ENCODE measurements around the gene DNAJC4.

Gene DNAJC4

DNA sequence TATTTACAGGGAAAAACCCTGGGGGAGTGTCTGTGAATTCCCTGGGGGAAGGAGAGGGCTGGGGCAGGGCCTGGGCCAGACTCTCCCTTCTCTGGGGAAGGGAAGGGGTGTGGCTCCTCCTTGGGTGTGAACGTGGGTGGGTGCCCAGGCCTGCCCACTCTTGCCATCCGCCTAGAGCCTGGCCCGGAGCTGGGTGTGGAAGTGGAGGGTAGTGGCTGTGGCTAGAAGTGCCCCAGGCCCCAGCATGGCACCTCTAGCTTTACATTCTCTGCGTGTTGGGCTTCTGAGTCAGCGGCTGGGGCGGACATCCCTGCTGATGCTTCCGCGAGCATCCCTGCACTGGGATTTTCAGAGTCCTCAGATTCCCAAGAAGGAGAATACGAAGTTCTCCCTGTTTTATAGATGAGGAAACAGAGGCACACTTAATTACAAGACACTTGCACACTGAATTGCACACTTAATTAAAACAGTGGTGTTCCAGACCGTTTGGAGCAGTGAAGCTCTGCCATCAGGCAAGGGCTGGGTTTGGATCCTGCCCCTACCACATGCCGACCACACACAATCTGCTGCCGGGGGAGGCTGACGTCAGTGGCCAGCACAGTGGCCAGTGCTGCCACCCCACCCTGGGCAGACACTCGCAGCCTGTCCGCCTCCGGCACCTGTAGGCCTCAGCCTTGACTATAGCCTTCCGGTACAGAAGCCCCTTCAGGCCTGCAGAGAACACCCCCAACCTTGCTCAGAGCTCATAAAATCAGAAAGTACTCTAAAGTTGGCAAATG, 46.5 kb downstream of the DNAJC4 start:
- DNase-seq (ENCODE audit: low spot score), result no peak

DNA sequence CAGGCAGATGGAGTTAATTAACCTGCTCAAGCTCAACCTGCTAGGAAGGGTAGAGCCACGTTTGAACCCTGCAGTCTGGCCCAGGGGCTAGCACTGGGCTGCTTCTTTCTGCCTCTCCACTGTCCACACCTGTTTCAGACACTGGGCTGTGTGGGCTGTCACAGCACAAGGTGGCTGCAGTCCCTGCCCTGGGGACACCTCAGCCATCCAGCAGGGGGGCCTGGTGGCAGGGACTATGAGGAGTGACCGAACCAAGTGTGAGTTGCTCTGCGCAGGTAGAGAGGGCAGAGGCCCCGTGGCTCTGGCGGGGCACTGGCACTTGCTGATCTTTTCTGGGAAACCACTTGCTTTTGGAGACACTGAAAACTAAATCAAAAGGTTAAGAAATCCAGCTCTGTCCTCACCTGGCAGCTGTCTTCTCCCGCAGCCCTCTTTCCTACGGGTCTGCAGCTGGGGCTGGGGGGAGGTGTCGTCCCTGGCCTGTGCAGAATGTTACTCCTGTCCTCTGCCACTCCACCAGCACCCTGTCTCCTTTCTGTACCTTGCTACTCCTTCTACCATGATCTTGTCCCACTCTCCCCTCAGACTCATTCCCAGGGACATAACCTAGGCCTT, 48.3 kb downstream of the DNAJC4 start:
- DNase-seq (ENCODE audit: low spot score), result no peak

DNA sequence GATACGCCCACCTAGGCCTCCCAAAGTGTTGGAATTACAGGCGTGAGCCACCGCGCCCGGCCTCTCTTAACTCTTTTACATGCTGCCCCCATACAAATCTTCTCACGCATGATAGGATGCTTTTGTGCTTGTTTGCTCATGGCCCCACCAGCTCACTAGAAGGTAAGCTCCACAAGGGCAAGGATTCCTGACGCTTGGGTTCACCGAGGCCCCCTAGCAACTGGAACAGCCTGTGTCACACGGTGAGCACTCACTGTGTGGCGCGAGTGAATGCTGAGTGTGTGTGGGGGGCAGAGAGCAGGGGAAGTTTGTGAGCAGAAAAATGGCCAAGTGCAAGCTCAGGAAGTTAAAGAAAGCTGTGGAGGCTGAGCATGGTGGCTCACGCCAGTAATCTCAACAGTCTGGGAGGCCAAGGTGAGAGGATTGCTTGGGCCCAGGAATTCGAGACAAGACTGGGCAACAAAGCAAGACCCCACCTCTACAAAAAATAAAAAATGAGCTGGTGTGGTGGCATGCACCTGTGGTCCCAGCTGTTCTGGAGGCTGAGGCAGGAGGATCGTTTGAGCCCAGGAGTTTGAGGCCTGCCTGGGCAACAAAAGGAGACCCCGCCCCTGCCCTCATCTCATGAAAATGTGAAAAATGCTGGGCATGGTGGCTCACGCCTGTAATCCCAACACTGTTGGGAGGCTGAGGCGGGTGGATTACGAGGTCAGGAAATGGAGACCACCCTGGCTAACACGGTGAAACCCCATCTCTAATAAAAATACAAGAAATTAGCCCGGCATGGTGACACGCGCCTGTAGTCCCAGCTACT, 51.8 kb downstream of the DNAJC4 start:
- no peak for DNase-seq (ENCODE audit: low spot score)

DNA sequence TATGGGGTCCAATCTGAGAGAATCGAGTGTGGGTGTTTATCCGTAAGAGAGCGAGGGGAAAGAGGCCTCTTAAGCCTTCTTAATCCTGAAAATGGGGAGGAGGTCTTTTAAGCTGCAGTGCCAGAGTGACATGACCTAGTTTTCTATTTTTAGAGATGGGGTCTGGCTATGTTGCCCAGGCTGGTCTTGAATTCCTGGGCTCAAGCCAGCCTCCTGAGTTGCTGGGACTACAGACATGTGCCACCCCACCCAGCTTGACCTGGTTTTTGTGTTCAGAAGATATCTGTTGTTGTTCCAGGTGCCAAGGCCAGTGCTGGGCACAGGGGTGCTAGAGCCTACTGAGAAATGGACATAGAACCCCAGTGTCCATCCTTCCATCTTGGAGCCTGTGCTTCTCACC, 52.7 kb downstream of the DNAJC4 start:
- no peak for DNase-seq (ENCODE audit: low spot score)

Data from iPS-NIHi11 (cell line).